Measurements from ENCODE around the gene PAIP2. TPM values are rescaled to one million over a fixed set of nuclear protein-coding genes. Genes with fewer than 3 reads are reported as not detected.
"Not testable (repeated sequence)": the region's sequence is repeated elsewhere in the genome, so short reads cannot be mapped to it uniquely, and the experiment has no call there.

PAIP2 gene
- total RNA-seq, 2 experiments from 2014 or later = 64.3 to 97.8 TPM

DNA sequence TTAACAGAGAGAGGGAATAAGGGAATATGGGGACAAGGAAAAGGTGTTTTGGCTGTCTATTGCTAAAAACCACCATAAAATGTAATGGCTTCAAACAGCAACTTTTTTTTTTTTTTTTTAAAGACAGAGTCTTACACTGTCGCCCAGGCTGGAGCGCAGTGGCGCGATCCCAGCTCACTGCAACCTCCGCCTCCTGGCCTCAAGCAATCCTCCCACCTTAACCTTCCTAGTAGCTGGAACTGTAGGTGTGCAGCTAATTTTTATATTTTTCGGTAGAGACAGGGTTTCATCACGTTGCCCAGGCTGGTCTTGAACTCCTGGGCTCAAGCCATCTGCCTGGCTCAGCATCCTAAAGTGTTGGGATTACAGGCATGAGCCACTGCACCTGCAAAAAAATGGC, 66.5 kb downstream of the PAIP2 start:
- Histone ChIP-seq H2AFZ (ENCODE audit: low read length) (peak overlapping the region; percentile 89), H3K4me1 (ENCODE audit: insufficient read depth, low read length, poor library complexity, severe bottlenecking) (peaks cover 38% of the 10 kb centered on the region), H3K9me3 (ENCODE audit: low read length) (no peaks in the 10 kb centered on the region), H3K36me3 (ENCODE audit: insufficient read depth, low read length) (no peaks in the 10 kb centered on the region), H3K4me2 (ENCODE audit: low read length) (peak overlapping the region; percentile 64), H3K9me2 (ENCODE audit: insufficient read depth, low read length) (no peaks in the 10 kb centered on the region), H3K4me3 (ENCODE audit: low read depth, low read length, poor library complexity, severe bottlenecking) (no peak overlapping the region), H3K27ac (ENCODE audit: low read depth, low read length, poor library complexity, severe bottlenecking) (peak overlapping the region; percentile 68), H4K20me1 (ENCODE audit: insufficient read depth, low read length) (no peaks in the 10 kb centered on the region), H3K79me2 (ENCODE audit: insufficient read depth, low read depth, low read length) (no peaks in the 10 kb centered on the region)
- CTCF ChIA-PET (ENCODE audit: unreplicated experiment) = interaction anchor here (0.6 kb wide), 1 partner anchor 228 kb away, joined by 3 read pairs; no protein-coding TSS in a partner anchor
- no peak for DNase-seq (ENCODE audit: low spot score)
- TF ChIP-seq, protein P1, sequence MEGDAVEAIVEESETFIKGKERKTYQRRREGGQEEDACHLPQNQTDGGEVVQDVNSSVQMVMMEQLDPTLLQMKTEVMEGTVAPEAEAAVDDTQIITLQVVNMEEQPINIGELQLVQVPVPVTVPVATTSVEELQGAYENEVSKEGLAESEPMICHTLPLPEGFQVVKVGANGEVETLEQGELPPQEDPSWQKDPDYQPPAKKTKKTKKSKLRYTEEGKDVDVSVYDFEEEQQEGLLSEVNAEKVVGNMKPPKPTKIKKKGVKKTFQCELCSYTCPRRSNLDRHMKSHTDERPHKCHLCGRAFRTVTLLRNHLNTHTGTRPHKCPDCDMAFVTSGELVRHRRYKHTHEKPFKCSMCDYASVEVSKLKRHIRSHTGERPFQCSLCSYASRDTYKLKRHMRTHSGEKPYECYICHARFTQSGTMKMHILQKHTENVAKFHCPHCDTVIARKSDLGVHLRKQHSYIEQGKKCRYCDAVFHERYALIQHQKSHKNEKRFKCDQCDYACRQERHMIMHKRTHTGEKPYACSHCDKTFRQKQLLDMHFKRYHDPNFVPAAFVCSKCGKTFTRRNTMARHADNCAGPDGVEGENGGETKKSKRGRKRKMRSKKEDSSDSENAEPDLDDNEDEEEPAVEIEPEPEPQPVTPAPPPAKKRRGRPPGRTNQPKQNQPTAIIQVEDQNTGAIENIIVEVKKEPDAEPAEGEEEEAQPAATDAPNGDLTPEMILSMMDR (conservative IDR thresholded peaks at IDR 0.05; ENCODE audit: low read length) = no peak
- TF ChIP-seq EZH2phosphoT487 (IDR thresholded peaks at IDR 0.05; ENCODE audit: borderline replicate concordance, low read depth, low read length) = no peak
- intact Hi-C loops (cut with micrococcal nuclease; ENCODE audit: unreplicated experiment) = loop anchor here (10.0 kb wide), 1 partner anchor 213 kb away; the partner anchor contains the start of gene SIL1
- BruUV-seq (replicated peaks) = no TSS peak
- POLR2A ChIA-PET = interaction anchor here (0.6 to 1.3 kb wide), 2 partner anchors 31 to 88 kb away, joined by 4 to 5 read pairs; partner anchors contain the start of gene DNAJC18

DNA sequence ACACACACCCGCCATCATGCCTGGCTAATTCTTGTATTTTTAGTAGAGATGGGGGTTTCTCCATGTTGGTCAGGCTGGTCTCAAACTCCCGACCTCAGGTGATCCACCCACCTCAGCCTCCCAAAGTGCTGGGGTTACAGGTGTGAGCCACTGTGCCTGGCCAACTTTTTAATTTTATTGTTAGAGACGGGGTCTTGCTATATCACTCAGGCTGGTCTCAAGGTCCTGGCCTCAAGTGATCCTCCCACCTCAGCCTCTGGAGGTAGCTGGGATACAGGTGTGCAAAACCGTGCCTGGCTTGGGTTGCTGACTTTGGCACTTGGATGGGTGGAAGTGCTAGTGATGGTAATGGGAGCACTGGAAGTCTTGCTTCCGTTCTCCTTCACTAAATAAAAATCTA, 67.5 kb downstream of the PAIP2 start:
- H3K9me2 ChIP-seq (ENCODE audit: insufficient read depth, low read length); H3K79me2 ChIP-seq (ENCODE audit: insufficient read depth, low read depth, low read length); H2AFZ ChIP-seq (ENCODE audit: low read length); BruUV-seq (replicated peaks); H3K36me3 ChIP-seq (ENCODE audit: insufficient read depth, low read length); CTCF ChIA-PET (ENCODE audit: unreplicated experiment); H3K4me2 ChIP-seq (ENCODE audit: low read length); H3K4me3 ChIP-seq (ENCODE audit: low read depth, low read length, poor library complexity, severe bottlenecking); H3K27ac ChIP-seq (ENCODE audit: low read depth, low read length, poor library complexity, severe bottlenecking); H3K9me3 ChIP-seq (ENCODE audit: low read length); DNase-seq (ENCODE audit: low spot score); H4K20me1 ChIP-seq (ENCODE audit: insufficient read depth, low read length): not testable (repeated sequence)
- POLR2A ChIA-PET = interaction anchor here (0.5 kb wide), 1 partner anchor 89 kb away, joined by 5 read pairs; no protein-coding TSS in a partner anchor
- intact Hi-C loops (cut with micrococcal nuclease; ENCODE audit: unreplicated experiment) = loop anchor here (10.0 kb wide), 1 partner anchor 214 kb away; the partner anchor contains the start of gene SIL1
- H3K4me1 ChIP-seq (ENCODE audit: insufficient read depth, low read length, poor library complexity, severe bottlenecking) = peaks cover 34% of the 10 kb centered on the region

DNA sequence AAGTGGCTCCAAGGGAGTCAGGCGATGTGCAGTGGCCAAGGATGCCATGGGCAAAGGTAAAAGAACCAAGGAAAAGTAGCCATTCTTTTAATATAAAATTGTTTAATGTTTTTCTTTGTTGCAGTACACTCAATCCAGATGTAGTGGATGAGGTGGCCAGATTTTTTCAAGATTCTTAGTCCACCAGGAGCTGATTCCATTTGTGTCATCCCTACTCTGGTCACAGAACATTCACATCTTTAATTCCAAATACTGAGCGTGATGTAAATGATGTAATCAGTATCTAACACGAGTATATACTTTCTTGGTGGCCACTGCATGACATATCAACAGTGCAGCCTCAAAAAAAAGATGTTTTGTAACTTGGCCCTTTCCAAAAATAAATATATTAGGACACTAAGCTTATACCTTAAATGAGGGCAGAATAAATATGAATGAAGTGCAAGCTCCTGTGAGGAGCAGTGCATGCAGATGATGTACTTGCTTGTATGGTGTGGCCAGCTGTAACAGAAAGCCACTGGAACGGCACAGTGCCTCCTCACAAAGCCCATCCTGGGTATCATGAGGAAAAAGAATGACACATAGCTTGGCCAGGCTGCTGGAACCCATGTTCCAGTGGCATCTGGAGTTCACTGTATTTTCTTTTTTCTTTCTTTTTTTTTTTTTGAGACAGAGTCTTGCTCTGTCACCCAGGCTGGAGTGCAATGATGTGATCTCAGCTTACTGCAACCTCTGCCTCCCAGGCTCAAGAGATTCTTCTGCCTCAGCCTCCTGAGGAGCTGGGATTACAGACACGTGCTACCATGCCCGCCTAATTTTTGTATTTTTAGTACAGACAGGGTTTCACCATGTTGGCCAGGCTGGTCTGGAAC, 68.7 kb downstream of the PAIP2 start:
- BruUV-seq (replicated peaks) = no TSS peak
- Histone ChIP-seq H3K9me3 (ENCODE audit: low read length) (no peaks in the 10 kb centered on the region), H3K79me2 (ENCODE audit: insufficient read depth, low read depth, low read length) (no peaks in the 10 kb centered on the region), H3K4me2 (ENCODE audit: low read length) (no peak overlapping the region), H2AFZ (ENCODE audit: low read length) (no peak overlapping the region), H3K4me3 (ENCODE audit: low read depth, low read length, poor library complexity, severe bottlenecking) (no peak overlapping the region), H3K4me1 (ENCODE audit: insufficient read depth, low read length, poor library complexity, severe bottlenecking) (peaks cover 26% of the 10 kb centered on the region), H3K9me2 (ENCODE audit: insufficient read depth, low read length) (no peaks in the 10 kb centered on the region), H3K27ac (ENCODE audit: low read depth, low read length, poor library complexity, severe bottlenecking) (no peak overlapping the region), H4K20me1 (ENCODE audit: insufficient read depth, low read length) (no peaks in the 10 kb centered on the region), H3K36me3 (ENCODE audit: insufficient read depth, low read length) (no peaks in the 10 kb centered on the region)
- DNase-seq (ENCODE audit: low spot score) = no peak
- POLR2A ChIA-PET = interaction anchor here (0.7 to 1.4 kb wide), 3 partner anchors 23 to 834 kb away, joined by 3 to 5 read pairs (median 3); no protein-coding TSS in a partner anchor
- TF ChIP-seq, protein P1 (conservative IDR thresholded peaks at IDR 0.05; ENCODE audit: low read length) = no peak
- TF ChIP-seq EZH2phosphoT487 (IDR thresholded peaks at IDR 0.05; ENCODE audit: borderline replicate concordance, low read depth, low read length) = no peak
- intact Hi-C loops (cut with micrococcal nuclease; ENCODE audit: unreplicated experiment) = no loop called here
- CTCF ChIA-PET (ENCODE audit: unreplicated experiment) = interaction anchor here (1.3 kb wide), 1 partner anchor 10 kb away, joined by 3 read pairs; no protein-coding TSS in a partner anchor
